ENCODE data around the gene CAB39L.

The CAB39L gene

DNA sequence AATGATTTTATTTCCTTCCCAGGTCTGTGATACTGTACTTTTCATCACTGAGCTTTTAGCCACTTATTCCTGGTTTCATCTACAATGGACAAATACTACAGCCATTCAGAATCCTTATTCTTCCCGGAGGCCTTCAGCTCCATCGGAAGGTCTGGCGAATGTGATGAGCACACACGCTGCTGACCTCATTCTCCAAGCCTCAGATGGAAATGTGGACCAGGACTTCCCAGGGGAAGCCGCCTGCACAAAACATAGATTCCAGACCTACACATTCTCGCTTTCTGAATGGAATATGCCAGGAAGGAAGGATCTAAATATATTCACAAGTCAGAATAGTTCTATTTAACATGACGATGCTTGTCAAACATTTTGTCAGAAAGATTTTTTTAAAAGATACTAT, 120.5 kb downstream of the CAB39L start:
- in situ Hi-C loops (cut with MboI; ENCODE audit: low pct_unique_long_range_greater_than_20kb, low sequenced_read_pairs) = loop anchor here (25.0 kb wide), 1 partner anchor 289 kb away; no protein-coding TSS in a partner anchor
- no peak for DNase-seq

DNA sequence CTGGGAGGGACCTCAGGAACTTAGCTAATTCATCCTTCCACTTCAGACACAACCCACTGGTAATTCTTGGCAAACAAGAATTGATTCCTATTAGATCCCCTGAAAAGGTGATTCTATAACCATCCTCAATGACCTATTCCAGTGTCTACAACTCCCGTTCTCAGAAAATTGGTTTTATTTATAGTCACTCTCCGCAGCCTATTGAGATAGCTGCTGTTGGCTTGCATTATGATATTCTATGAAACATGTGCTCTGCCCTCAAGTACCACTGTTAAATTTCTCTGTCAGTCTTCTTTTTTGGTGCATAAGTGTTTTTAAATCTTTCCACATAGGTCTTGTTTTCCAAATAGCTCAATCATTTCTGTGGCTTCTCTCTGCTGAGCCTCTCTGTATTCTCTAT, 121.2 kb downstream of the CAB39L start:
- in situ Hi-C loops (cut with MboI; ENCODE audit: low pct_unique_long_range_greater_than_20kb, low sequenced_read_pairs) = loop anchor here (25.0 kb wide), 1 partner anchor 290 kb away; no protein-coding TSS in a partner anchor
- no peak for DNase-seq

DNA sequence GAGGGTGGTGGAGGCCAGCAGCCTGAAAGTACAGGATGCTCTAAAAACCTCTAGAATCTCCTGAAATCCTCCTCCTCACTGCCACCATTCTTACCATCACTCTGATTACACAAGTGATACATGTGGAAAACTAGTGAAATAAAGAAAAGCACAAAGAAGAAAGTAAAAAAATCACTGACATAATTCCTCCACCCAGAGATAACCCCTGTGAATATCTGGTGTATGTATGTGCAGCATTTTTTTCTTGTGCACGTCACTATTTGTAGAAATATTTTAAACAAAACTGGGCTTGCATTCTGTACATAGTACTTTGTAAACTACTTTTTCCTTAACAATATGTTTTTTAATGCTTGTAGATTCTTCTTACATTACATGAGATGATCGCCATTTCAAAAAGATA, 122.9 kb downstream of the CAB39L start:
- in situ Hi-C loops (cut with MboI; ENCODE audit: low pct_unique_long_range_greater_than_20kb, low sequenced_read_pairs) = loop anchor here (25.0 kb wide), 1 partner anchor 291 kb away; no protein-coding TSS in a partner anchor
- no peak for DNase-seq

DNA sequence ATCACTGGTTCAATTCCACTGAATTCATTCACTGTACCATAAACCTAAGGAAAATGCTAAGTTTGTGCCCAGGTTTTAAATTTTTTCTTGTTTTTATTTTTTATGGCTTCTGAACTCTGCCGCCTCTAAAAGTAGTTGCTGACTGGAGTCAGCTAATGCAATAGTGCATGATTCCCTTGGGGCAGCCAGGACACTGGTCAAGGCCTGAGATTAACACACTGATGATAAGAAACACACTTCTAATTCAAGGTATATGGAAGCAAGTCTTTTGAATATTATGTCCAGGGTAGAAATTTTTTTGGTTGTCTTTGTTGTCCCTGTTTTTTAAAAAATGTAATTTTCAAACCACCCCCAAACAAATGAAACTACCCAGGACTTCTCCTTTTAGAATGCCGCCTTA, 123.9 kb downstream of the CAB39L start:
- DNase-seq = no peak
- in situ Hi-C loops (cut with MboI; ENCODE audit: low pct_unique_long_range_greater_than_20kb, low sequenced_read_pairs) = loop anchor here (25.0 kb wide), 1 partner anchor 292 kb away; no protein-coding TSS in a partner anchor

DNA sequence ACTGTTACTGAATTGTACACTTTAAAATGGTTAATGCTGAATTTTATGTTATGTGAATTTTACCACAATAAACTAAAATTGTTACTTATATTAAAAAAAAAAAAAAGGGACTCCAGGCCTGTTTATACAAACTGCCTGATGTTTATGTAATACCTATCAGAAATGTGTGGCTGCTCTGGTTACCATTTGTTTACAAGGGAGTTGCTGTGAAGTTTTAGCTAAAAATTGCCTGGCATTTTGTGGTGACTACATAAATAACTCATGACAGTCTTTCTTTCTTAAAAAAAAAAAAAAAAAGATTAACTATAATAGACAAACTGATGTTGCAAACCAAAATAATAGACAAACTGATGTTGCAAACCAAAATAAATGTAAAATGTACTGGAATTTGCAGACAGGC, 124.3 kb downstream of the CAB39L start:
- in situ Hi-C loops (cut with MboI; ENCODE audit: low pct_unique_long_range_greater_than_20kb, low sequenced_read_pairs) = loop anchor here (25.0 kb wide), 1 partner anchor 293 kb away; no protein-coding TSS in a partner anchor
- no peak for DNase-seq

DNA sequence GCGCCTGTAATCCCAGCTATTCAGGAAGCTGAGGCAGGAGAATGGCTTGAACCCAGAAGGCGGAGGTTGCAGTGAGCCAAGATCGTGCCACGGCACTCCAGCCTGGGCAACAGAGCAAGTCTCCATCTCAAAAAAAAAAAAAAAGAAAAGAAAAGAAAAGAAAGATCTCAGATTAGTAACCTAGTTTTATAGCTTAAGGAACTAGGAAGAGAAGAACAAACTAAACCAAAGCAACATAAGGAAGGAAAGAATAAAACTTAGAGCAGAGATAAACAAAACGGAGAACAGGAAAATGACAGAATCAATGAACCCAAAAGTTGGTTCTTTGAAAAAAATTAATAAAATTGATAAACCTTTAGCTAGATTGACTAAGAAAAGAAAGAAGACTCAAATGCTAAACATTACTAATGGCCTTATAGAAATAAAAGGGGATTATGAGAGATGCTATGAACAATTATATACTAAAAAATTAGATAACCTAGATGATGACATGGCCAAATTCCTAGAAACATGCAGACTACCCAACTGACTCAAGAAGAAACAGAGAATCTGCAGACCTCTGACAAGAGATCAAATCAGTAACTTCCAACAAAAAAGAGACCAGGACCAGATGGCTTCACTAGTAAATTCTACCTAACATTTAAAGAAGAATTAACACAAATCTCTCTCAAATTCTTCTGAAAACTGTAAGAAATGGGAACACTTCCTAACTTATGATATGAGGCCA, 127.9 kb downstream of the CAB39L start:
- DNase-seq = no peak
- in situ Hi-C loops (cut with MboI; ENCODE audit: low pct_unique_long_range_greater_than_20kb, low sequenced_read_pairs) = loop anchor here (25.0 kb wide), 1 partner anchor 296 kb away; no protein-coding TSS in a partner anchor

DNA sequence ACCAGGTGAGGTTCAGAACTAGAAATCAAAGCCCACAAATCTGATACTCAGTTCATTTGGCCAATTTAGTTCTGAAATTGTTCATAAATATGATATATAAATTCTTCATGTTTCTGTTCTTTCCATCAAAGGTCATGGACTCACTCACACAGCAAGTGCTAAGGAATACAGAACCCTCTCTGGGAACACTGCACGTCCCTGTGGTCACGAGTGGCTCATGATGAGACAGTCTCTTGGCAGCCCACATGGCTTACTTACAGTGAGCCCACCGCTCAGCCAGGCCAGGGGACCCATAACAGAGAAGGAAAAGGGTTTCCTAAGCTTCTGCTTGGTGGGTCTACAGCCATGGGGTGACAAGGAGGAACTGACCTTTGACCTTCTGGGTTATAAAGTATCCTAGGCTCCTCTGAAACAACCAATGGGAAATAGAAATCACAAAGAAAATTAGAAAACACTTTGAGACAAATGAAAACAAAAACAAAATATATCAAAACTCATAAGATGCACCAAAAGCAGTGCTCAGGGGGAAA, 128.8 kb downstream of the CAB39L start:
- no peak for DNase-seq
- in situ Hi-C loops (cut with MboI; ENCODE audit: low pct_unique_long_range_greater_than_20kb, low sequenced_read_pairs) = loop anchor here (25.0 kb wide), 1 partner anchor 297 kb away; no protein-coding TSS in a partner anchor

DNA sequence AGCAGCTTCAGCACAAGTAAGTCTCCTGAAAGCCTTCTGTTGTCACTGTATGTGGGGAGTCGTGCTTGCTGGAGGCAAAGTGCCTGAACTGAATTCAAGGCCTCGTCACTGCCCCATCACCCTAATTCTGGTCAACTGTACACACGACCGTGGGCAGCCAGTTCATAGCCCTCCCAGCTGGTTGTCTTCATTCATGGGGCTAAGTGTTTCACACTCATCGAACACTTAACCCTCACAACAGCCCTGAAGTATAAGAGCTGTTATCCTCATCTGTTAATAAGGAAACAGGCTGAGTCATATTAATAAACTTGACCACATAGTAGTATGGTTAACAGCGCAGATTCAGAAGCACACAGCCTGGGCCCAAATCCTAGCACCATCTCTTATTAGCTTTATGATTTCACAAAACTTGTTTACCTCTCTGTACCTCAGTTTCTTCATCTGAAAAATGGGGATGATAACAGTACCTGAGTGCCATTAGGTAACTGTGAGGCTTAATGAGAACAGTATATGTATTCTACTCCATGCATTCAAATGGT, 129.5 kb downstream of the CAB39L start:
- no peak for DNase-seq
- in situ Hi-C loops (cut with MboI; ENCODE audit: low pct_unique_long_range_greater_than_20kb, low sequenced_read_pairs) = loop anchor here (25.0 kb wide), 1 partner anchor 298 kb away; no protein-coding TSS in a partner anchor

DNA sequence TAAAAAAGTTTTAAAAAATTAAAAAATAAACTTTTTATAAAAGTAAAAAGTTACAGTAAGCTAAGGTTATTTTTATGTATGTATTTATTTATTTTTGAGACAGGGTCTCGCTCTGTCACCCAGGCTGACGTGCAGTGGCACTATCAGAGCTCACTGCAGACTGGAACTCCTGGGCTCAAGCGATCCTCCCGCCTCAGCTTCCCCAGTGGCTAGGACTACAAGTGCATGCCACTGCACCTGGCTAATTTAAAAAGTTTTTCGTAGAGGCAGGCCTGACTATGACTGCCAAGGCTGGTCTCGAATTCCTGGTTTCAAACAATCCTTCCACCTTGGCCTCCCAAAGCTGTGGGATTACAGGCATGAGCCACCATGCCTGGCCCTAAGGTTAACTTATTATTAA, 132.0 kb downstream of the CAB39L start:
- in situ Hi-C loops (cut with MboI; ENCODE audit: low pct_unique_long_range_greater_than_20kb, low sequenced_read_pairs) = loop anchor here (25.0 kb wide), 1 partner anchor 300 kb away; no protein-coding TSS in a partner anchor

DNA sequence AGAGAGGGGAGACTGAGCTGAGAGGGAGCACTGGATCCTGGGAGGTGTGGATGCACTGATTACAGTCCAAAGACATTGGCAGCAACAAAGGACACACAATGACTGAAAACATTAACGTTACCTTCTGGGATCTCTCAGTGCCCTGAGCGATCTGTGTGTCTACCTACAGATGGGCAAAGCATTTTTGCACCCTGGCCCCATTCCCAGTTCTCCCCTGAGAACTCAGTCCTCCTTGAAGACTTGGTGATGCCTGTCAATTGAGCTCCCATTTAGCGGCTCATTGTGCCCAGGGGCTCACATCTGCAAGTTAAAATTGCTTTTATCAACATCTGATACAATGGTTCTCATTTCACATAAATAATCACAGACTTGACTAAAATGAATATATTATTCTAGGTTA, 133.6 kb downstream of the CAB39L start:
- no peak for DNase-seq
- in situ Hi-C loops (cut with MboI; ENCODE audit: low pct_unique_long_range_greater_than_20kb, low sequenced_read_pairs) = loop anchor here (25.0 kb wide), 1 partner anchor 302 kb away; no protein-coding TSS in a partner anchor

More for the DNA sequence above, 132.0 kb downstream of the CAB39L start:
- no peak for DNase-seq

DNA sequence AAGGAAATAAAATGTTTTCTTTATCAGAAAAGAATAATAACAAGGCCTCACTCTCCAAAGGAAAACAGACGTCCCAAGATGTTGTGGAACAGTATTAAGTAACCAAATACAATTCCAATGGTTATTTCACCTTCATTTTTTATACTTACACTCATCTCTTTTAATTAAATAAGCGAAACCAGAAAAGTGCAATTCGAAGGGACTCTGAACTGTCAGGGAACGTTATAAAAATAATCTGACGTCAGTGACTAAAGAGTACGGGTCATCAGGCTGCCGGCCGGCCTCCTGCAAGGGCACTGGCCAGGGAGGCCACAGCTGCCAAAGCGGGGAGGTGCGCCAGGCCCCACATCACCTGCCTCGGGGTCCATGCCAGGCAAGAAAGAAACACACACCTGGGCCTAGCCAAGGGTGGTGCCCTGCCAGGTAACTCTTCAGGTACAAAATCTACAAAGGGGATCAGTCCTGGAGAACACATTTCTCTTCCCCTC, 134.9 kb downstream of the CAB39L start:
- in situ Hi-C loops (cut with MboI; ENCODE audit: low pct_unique_long_range_greater_than_20kb, low sequenced_read_pairs) = loop anchor here (25.0 kb wide), 1 partner anchor 303 kb away; no protein-coding TSS in a partner anchor
- no peak for DNase-seq

DNA sequence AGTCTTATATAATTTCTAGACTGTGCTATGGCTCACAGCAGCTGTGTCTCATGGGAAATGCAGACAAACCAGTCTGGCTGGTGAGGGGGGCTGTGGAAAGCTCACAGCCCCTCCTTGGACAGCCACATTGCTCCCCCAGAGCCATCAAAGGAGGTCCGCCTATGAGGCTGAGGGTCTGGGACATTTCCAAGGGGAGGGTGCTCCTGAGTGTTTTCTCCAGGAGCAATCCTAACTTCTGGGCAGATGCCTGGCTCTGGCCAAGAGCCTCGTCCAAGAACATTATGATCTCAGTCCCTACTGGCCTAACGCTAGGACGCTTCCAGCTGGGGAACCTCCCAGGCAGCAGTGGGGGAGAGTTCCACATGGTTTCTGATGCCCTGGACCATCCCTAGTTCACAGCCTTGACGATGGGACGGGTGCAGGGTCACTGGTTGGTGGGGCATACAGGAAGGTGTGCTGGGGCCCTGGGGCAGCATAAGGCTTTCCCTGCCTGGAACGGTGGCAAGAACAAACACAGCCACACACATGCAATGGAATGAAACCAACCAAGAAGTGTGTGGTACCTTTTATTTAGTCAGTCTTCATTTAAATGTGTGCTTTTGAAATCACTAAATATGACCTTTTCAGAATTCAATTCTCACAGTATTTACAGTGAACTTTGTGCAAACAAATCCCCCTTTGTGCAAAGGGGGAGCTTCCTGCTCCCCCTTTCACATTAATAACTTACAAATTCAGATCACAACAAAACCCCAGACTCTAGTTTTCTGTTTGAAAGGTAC, 135.6 kb downstream of the CAB39L start:
- no peak for DNase-seq
- in situ Hi-C loops (cut with MboI; ENCODE audit: low pct_unique_long_range_greater_than_20kb, low sequenced_read_pairs) = loop anchor here (25.0 kb wide), 1 partner anchor 304 kb away; no protein-coding TSS in a partner anchor

DNA sequence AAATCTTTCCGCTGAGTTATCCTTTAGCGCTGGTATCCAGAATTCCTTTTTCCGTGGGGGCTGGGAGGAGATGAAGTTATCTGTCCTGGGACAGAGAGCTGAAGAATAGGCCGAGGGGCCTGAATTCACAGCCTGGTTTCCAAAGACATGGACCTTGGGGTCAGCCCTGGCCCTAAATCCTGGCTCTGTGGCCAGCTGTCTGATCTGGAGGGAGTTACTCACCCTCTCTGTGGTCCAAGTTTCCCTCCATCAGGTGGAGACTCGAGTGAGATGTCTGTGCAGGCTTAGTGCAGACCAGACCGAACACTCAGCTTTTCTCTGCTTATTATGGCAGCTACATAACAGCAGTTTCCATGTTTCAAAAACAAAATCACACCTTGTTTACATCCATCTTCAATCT, 136.5 kb downstream of the CAB39L start:
- in situ Hi-C loops (cut with MboI; ENCODE audit: low pct_unique_long_range_greater_than_20kb, low sequenced_read_pairs) = loop anchor here (25.0 kb wide), 1 partner anchor 305 kb away; no protein-coding TSS in a partner anchor

DNA sequence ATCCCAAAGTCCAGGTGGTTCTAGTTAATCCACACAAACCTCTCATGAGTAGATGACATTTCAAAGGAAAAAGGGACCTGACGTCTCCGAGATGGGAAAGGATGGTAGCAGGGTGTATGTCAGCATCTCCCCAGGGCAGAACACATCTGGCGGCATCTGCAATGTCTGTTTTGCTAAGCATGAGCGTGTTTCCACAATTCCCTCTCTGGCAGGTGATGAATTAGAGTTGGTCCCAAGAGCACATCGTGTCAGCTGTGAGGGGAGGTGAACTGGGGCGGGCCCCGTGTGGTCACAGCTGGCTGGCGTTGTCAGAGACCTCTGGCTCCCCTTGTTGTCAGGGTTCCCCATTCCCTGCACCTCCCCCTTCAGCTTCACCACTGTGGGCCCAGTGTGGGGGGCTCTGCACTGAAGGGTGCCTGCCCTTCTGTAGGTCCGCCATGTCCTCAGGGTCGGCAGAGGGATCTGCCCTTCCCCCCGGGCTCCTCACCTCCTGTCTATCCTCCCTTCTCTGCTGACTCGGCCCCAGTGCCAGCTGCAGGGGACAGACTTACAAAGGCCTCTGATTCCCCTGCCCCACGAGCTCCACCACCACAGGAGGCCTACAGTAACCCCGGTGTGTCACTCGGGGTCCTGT, 138.0 kb downstream of the CAB39L start:
- in situ Hi-C loops (cut with MboI; ENCODE audit: low pct_unique_long_range_greater_than_20kb, low sequenced_read_pairs) = loop anchor here (25.0 kb wide), 1 partner anchor 306 kb away; no protein-coding TSS in a partner anchor
- no peak for DNase-seq

More for the DNA sequence above, 136.5 kb downstream of the CAB39L start:
- DNase-seq = no peak

DNA sequence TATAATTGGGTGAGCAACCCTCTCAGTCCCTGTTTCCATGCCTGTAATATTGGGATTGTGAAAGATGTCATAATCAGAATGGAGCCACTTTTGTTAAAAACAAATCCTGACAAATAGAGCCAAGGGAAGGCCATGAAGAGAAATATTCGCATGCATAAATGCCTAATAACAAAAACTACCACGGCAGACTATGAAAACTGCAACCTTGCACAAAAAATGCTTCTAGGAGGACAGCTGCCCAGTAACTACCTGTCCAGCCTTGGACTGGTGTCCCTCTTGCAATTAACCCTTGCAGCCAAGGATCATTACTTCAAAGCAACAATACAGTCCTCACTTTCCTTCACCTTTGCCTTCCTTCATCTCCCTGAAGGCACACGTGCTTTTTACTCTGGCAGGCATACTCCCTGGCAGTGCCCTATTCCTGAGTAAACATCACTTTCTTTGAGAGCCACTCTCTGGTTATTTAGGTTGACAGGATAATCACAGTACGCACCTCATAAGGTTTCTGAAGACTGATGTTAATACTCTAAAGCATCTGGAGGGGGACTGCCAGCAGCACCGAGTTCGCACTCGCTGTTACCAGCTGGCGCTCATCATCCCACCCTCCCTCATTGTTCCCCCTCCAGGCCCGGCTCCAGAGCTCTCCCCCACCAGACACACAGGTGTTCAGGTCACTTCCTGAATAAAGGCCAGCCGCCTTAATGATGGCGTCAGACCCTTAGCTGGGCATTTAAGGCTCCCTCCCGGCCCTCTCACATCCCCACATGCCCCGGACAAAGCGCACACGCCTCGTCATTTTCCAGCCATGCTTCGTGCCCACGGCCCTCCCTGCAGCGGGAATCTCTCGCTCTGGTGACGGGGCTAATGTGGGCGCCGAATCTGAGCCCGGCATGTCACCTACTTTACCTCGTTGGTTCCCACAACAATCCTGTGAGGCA, 138.8 kb downstream of the CAB39L start:
- DNase-seq = no peak
- in situ Hi-C loops (cut with MboI; ENCODE audit: low pct_unique_long_range_greater_than_20kb, low sequenced_read_pairs) = loop anchor here (25.0 kb wide), 1 partner anchor 307 kb away; no protein-coding TSS in a partner anchor

DNA sequence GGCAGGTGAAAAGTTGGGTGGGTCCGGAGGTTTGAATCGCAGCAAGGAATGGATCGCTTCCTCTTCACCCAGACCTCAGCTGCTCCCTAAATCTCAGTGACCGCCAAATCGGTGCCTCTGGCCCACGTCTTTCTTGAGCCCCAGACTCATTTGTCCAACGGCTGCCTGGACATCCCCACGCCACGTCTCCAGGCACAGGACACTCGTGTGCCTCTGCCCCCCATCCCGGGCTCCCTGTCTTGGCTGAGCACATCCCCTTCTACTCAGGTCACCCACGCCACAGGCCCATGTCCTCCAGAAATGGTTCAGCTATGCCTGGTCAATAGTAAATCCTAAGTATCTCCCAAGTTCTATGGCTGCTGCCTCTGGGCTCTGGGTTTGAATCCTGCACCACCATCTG, 139.5 kb downstream of the CAB39L start:
- in situ Hi-C loops (cut with MboI; ENCODE audit: low pct_unique_long_range_greater_than_20kb, low sequenced_read_pairs) = loop anchor here (25.0 kb wide), 1 partner anchor 308 kb away; no protein-coding TSS in a partner anchor
- no peak for DNase-seq

DNA sequence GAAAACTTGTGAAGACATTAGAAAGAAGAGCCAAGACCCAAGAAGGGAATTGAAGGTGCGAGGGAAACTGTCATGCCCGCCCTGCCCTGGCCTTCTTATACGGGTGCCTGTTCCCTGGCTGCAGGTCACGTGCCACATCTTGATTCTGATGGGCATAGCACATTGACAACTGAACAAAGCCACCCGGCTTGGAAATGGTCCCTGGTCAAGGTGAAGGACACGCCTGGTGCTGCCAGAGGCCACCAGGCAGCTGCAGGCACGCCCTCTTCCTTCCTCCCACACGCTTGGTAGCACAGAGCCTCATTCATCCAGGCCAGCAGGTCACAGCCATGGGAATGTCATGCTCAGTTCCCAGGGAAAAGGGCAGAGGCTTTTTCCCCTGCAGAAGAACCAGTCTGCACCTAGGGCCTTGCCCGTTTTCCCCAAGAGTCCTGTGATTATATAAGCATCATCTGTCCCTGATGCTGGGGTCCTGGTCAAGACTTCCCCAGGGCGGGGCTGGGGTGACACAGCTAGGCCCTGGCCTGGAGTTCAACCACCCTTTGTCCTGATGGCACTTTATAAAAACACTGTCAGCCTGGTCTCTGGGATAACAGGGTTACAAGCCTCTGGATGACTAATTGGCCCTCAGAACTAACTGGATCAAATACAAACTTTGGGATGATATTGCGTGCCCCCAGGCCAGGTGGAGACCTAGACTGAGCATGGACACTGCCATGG, 140.2 kb downstream of the CAB39L start:
- in situ Hi-C loops (cut with MboI; ENCODE audit: low pct_unique_long_range_greater_than_20kb, low sequenced_read_pairs) = loop anchor here (25.0 kb wide), 1 partner anchor 309 kb away; no protein-coding TSS in a partner anchor
- DNase-seq = no peak

Data from KBM-7 (cell line).